ENCODE results near the gene ART4.

The ART4 gene

DNA sequence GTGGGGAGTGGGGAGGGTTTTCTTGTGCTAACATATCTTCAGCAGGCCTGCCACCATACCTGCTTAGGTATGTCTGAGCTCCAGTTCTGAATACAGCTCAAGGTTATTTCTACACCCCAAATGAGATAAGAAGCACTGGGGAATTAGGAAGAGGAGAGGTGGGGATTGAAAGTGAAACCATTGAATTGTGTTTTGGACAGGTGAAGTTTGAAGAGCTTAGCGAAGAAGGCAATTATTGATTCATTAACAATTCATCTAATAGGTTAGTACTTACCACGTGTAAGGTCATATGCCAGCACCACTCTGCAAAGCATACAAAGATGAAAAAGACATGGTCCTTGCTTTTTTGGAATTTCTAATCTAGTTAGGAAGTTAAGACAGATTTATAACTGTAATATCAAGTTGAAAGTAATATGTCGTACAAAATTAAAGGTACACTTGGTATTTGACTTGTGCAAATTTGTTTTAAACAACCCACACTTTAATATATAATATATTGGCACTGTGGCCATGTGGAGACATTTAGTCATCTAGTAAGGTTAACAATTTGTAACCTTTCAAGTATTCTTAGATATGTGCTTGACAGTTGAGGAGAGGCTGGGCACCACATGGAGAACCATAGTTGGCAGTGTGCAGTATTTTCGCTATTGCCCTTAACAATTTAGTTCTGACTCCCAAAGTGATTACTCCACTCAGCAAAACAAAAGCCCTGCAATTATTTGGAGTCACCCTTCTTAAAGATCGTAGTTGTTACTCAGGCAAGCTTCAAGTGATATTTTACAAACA lies 33.0 kb downstream of the ART4 start:
- DNase-seq (ENCODE audit: low read depth) = no peak

- DNase-seq (ENCODE audit: low read depth) = no peak
Measured at GRCh38 chr12:14803830-14804160, 39.5 kb downstream of the ART4 start.

- DNase-seq (ENCODE audit: low read depth) = peak; percentile 100
Measured at GRCh38 chr12:14803011-14803829, 40.1 kb downstream of the ART4 start, which contains the start of the genes C12orf60 and WBP11. Gene C12orf60, plus strand, starts transcription at chr12:14803670. Its CDS starts 19,266 bp downstream, at chr12:14822936. Gene WBP11, minus strand, starts transcription at chr12:14803478. Its CDS starts 2,095 bp downstream, at chr12:14801383.

DNA sequence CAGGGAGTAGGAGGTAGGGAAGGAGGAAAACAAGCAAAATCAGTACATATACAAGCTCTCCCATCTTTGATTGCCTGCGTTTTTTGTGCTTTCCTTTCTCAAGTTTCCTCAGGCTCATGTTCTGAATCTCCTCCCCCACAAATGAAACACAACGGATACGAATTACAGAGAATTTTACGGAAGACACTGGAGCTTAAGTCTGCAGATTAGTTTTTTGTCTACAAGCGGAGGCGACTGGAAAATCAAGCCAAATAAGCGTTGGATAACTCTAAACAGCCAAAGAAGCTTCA lies 40.7 kb downstream of the ART4 start:
- DNase-seq (ENCODE audit: low read depth) = no peak

GRCh38 chr12:14802247-14802646 lies 41.1 kb downstream of the ART4 start:
- DNase-seq (ENCODE audit: low read depth) = no peak

DNA sequence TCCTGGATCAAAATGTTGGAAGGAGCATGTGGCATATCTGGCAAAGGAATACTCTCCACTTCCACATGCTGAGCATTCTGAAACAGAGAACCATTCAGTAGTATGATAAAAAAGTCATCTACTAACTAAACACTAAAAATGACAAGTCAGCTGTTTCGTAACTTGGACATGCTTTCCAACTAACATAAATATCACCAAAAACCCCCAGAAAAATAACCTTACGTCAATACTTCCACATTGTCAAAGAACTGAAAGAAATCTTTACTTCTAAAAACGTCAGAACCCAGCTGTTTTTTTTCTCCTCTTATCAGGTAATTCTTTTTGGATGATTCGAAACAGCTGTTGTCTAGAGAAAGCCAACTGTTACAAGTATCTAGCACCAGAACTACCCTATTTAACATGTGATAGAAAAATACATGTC lies 48.3 kb downstream of the ART4 start:
- no peak for DNase-seq (ENCODE audit: low read depth)

DNA sequence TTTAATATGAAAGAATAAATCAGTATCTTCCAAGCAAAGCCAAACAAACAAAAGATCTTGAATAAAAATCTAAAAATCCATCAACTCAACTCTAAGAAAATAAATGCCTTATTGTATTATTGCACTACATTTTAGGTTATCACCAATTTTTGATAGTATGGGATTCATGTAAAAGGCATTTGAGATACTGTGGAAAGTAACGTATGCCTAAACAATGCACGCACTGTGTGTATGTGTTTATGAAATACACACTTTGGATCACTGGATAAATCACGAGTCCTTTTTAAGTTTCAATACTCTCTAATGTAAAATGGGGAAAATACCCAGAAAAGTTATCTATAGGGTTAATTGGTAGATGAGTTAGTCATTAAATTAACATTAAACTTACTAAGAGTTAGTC lies 57.8 kb downstream of the ART4 start:
- DNase-seq (ENCODE audit: low read depth) = no peak

- DNase-seq (ENCODE audit: low read depth) = no peak
Measured at GRCh38 chr12:14784471-14784870, 58.9 kb downstream of the ART4 start.

GRCh38 chr12:14782756-14783155 lies 60.6 kb downstream of the ART4 start:
- no peak for DNase-seq (ENCODE audit: low read depth)

DNA sequence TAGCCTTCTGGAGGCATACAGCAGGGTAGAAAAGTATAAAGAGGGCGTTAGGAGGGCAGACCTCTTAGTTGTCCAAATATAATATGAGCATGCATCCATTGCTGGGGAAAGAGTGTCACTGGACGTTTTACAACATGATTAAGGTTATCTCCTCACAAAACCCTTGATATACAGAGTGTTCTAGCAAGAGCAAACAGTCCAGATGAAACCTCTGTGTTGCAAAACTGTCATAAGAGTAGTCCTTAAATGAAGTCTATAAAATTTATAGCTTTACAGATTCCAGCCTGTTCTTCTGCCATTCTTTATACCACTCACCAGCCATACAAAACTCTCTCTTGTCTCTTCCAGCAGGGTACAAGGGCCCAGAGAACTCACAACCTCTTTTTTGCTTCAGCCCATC lies 61.8 kb downstream of the ART4 start:
- DNase-seq (ENCODE audit: low read depth) = no peak

DNA sequence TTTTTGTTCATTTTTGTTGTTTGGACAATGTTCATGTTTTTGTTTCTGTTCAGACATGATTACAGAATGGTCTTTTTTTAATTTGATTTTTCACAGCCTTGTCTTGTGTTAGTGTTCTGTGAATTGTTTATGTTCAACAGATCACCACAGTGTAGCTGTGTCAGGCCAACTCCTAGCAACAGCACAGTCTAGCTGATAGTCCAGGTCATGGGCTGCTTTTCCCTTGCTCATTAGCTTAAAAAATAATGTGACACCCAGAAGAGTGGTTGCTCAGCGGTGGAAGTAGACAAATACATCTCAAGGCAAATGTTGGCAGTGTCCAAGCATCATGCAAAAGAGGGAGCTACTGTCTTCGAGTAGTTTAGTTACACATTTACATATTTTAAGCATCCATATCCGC lies 62.5 kb downstream of the ART4 start:
- DNase-seq (ENCODE audit: low read depth) = no peak

DNA sequence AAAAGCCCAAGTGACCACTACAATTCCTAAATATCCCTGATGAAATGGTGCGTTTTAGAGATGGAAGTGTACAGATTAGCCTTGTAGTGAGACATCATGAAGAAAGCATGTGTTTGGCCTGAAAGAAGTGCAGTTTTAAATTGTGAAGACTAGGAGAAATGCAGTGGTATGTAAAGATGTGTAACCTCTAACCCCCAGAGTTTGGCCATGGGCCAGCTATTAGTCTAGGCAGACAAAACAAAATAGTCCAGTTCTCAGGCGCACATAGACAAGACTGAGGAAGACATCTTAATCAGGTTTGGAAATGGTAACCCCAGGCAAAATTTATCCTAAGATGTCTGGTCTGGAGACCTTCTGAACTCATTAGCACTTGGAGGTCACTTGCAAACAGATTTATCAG lies 63.5 kb downstream of the ART4 start:
- no peak for DNase-seq (ENCODE audit: low read depth)

- no peak for DNase-seq (ENCODE audit: low read depth)
Measured at GRCh38 chr12:14777271-14777670, 66.1 kb downstream of the ART4 start.

DNA sequence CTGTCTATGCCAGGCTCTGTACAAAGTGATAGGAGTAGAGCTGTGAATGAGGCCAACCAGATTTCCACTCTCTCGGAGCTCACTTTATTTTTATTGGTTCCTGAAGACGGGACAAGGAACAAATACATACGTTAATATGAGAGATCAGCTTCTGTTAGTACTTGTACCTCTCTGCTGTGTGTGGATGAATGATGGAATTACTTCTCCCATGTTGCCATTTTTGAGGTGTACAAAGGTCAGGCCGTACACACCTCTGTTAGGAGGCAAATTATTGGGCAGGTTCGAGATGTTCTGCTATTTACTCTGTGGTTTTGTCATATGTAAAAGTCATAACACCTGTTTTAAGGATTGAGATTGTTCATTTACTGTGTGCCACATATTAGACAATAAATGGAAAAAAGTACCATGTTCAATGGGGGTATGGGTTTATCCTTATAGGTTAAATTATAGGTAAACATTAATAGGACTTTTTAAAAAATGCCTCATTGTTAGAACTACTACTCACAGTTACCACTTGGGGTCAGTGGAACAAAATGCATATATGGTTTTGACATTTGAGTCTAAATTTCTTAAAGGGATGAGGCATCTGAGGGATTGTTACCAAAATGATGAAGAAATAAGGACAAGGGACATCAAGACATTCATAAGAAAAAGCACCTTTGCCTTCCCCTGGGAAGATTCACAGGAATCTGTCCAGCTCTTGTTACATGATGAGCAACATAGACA lies 66.9 kb downstream of the ART4 start:
- no peak for DNase-seq (ENCODE audit: low read depth)

- peak; percentile 47 for DNase-seq (ENCODE audit: low read depth)
Measured at GRCh38 chr12:14775636-14775980, 67.7 kb downstream of the ART4 start.

All from stromal cell of bone marrow (primary cell).